ENCODE data around the gene RAB3IL1. TPM values are rescaled to one million over a fixed set of nuclear protein-coding genes. Genes with fewer than 3 reads are reported as not detected.
A peak's percentile ranks its signal among the peaks of the same experiment; 100 is the strongest.
"Not testable (repeated sequence)": the region's sequence is repeated elsewhere in the genome, so short reads cannot be mapped to it uniquely, and the experiment has no call there.

Gene RAB3IL1, protein sequence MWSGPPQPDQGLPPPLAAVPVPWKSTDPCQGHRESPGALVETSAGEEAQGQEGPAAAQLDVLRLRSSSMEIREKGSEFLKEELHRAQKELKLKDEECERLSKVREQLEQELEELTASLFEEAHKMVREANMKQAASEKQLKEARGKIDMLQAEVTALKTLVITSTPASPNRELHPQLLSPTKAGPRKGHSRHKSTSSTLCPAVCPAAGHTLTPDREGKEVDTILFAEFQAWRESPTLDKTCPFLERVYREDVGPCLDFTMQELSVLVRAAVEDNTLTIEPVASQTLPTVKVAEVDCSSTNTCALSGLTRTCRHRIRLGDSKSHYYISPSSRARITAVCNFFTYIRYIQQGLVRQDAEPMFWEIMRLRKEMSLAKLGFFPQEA
- 10 to 100 TPM; 12.0 to 18.9 (median 14.9) TPM for total RNA-seq
- polyA plus RNA-seq = 9.7 TPM
- long read RNA-seq, donor 1, transcript RAB3IL1-202 (10 exons, 2,284 nt) = major isoform, 13 of 30 reads
- long read RNA-seq, donor 1, partial matches to known transcripts = 7 of 30 reads
- long read RNA-seq, donor 1, other reads (novel, unspliced or antisense) = 9 of 30 reads
- long read RNA-seq, donor 2, transcript RAB3IL1-202 (10 exons, 2,284 nt) = major isoform, 17 of 27 reads
- long read RNA-seq, donor 2, partial matches to known transcripts = 1 of 27 reads
- long read RNA-seq, donor 2, other reads (novel, unspliced or antisense) = 9 of 27 reads
- long read RNA-seq, donor 3, partial matches to known transcripts = 2 of 3 reads
- long read RNA-seq, donor 3, other reads (novel, unspliced or antisense) = 0 of 3 reads
- long read RNA-seq, donor 4, transcript RAB3IL1-202 (10 exons, 2,284 nt) = major isoform, 12 of 20 reads
- long read RNA-seq, donor 4, partial matches to known transcripts = 3 of 20 reads
- long read RNA-seq, donor 4, other reads (novel, unspliced or antisense) = 5 of 20 reads

DNA sequence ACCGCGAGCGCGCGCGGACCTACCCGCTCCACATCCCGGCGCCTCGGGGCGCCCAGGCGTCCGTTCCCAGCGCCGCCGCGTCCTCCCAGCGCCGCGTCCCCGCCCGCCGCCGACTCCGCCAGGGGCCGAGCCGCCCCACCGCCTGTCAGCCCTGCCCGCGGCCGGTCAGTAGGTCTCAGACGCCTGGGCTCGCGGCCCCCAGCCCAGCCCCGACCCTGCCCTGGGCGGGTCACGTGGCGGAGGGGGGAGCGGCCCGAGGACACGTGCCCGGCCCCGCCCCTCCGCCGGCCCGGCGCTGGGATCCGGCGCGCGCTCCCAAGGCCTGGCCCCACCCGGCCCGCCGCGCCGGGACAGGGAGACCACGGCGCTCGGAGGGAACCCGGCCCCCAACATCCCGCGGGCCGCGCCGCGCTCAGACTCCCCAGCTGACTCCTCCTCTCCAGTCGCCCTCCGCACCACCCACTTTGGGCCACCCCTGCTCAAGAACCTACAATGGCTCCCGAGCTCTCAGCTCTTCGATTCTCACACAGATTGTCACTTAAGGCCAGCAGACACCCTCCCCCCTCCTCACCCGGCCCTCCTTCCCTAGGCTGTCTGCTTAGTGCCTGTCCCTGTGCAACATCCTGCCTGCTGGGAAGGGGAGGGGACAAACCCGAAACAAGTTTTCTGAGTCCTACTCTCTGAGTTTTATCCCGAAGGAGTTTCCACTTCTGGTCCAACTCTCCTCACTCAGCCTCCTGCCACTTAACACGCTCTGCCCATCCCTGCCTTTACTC is at the start of gene RAB3IL1:
TSS of gene RAB3IL1 (minus strand) at position 233 of the 776 bp plus-strand sequence. CDS start at position 34, 199 bp downstream.
- H3K9me3 ChIP-seq (ENCODE audit: control insufficient read depth, low read length) = no peaks in the 10 kb centered on the region
- no peaks in the 10 kb centered on the region for H3K27me3 ChIP-seq (ENCODE audit: control insufficient read depth, insufficient read depth)
- peak within 1 kb of the TSS; percentile 79 for H3K4me3 ChIP-seq (ENCODE audit: low read length)
- peak; percentile 88 to 89 for ATAC-seq
- H3K27ac ChIP-seq (ENCODE audit: low read length) = peak within 1 kb of the TSS; percentile 45
- intact Hi-C loops (cut with DNase I) = no loop called here
- peaks cover 9% of the 10 kb centered on the region for H3K4me1 ChIP-seq (ENCODE audit: control insufficient read depth, insufficient read depth, low read length)
- WGBS = 2% methylated on average over 74 of the region's 74 CpGs
- DNase-seq = peak; percentile 79 to 93 (median 91)

DNA sequence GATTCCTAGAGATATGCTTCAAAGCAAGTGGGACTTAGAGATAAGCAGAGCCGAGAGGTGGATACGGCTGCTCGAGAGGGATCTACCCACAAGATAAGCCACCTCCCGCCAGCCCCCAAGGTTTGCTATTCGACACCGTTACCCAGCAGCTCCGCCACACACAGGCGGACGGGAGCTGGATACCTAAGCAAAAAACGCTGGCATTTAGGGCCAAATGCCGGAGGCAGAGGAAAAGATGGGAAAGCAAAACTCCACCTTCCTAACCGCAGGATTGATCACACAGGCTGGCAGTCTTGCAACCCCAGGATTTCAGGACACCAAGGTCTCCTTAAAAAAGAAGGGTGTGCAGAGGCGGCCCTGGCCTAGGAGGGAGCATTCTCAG is 49.4 kb upstream of the RAB3IL1 start:
- no peaks in the 10 kb centered on the region for H3K9me3 ChIP-seq (ENCODE audit: control insufficient read depth, low read length)
- intact Hi-C loops (cut with DNase I) = no loop called here
- peak in 1 of 3 donors; percentile 72 for DNase-seq

DNA sequence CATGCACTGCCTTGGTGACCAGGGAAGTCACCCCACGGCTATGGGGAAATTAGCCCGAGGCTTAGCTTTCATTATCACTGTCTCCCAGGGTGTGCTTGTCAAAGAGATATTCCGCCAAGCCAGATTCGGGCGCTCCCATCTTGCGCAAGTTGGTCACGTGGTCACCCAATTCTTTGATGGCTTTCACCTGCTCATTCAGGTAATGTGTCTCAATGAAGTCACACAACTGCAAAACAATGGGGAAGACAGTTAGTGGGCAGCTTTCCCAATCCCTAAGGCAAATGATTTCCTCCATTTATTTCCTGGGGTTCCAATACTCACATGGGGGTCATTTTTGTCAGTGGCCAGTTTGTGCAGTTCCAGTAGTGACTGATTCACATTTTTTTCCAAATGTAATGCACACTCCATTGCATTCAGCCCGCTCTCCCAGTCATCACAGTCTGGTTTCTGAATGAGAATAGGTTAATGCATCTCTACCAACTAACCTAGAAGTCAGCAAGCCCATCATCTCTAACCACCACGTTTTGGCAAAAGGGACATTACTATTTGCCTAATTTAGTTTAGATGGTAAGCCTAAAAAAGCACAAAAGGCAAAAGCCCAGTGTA is 47.4 kb upstream of the RAB3IL1 start:
- DNase-seq = peak in 1 of 3 donors; percentile 44
- ATAC-seq; H3K27me3 ChIP-seq (ENCODE audit: control insufficient read depth, insufficient read depth); H3K27ac ChIP-seq (ENCODE audit: low read length); H3K9me3 ChIP-seq (ENCODE audit: control insufficient read depth, low read length); intact Hi-C loops (cut with DNase I): not testable (repeated sequence)
- H3K4me3 ChIP-seq (ENCODE audit: low read length) = peak overlapping the region; percentile 96
- WGBS = 61% methylated on average over 9 of the region's 9 CpGs
- H3K4me1 ChIP-seq (ENCODE audit: control insufficient read depth, insufficient read depth, low read length) = peaks cover 28% of the 10 kb centered on the region

More for the DNA sequence above, 49.4 kb upstream of the RAB3IL1 start:
- Histone ChIP-seq H3K27ac (ENCODE audit: low read length) (peak overlapping the region; percentile 95), H3K4me3 (ENCODE audit: low read length) (peak overlapping the region; percentile 96), H3K27me3 (ENCODE audit: control insufficient read depth, insufficient read depth) (no peaks in the 10 kb centered on the region), H3K4me1 (ENCODE audit: control insufficient read depth, insufficient read depth, low read length) (peaks cover 28% of the 10 kb centered on the region)
- under 1% methylated on average over 13 of the region's 13 CpGs for WGBS
- no peak for ATAC-seq

DNA sequence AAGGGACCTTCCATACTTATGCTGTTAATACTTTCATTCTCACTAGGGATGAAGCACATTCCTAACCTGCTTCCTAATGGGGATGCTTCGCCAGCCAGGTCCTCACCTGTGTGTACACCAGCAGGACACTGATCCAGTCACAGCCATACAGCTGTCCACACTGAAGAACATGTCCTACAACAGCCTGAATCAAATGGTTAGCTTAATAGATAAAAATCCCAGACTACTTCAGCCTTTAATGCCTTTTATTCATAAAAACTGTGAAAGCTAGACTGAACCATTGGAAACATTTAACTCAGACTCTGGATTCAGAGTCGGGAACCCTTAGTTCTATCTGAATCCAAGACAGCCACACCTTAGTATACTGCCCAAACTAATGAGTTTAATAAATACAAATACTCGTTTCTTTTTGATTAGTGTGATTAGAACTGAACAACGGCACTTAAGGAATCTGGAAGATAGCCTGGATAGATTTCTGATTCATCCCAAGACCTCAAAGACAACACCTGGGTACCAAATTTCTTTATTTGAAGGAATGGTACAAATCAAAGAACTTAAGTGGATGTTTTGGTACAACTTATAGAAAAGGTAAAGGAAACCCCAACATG is 46.8 kb upstream of the RAB3IL1 start:
- intact Hi-C loops (cut with DNase I) = no loop called here
- H3K4me1 ChIP-seq (ENCODE audit: control insufficient read depth, insufficient read depth, low read length) = peaks cover 28% of the 10 kb centered on the region

DNA sequence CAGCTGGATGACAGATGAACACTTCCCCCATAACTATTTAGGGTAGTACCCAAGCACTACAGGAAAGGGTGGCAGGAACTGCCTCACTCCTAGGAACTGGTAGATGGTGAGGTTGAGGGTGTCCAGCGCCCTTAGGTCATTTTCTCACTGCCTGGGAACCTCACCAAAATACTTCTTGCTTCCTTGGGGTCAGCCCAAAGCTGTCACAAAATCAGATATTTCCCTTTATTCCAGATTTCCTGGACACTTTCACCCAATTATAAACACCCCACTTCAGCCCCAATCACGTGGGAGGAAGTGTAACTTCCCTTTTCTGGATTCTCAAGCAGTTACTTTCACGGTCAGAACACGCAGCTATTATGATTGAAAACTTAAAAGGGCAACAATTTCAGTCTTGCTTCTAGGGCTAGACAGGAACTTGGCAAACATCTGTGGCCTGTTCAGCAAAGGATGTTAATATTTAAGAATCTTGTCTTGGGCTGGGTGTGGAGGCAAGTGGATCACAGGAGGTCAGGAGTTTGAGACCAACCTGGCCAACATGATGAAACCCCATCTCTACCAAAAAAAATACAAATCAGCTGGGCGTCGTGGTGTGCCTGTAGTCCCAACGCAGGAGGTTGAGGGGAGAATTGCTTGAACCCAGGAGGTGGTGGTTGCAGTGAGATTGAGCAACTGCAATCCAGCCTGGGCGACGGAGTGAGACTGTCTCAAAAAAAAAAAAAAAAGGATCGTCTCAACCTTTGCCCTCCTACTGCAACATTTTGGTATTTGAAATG is 46.1 kb upstream of the RAB3IL1 start:
- H3K27me3 ChIP-seq (ENCODE audit: control insufficient read depth, insufficient read depth) = no peaks in the 10 kb centered on the region
- no peak overlapping the region for H3K4me3 ChIP-seq (ENCODE audit: low read length)
- peak in 1 of 2 donors; percentile 8 for ATAC-seq
- peak overlapping the region; percentile 77 for H3K27ac ChIP-seq (ENCODE audit: low read length)
- peaks cover 28% of the 10 kb centered on the region for H3K4me1 ChIP-seq (ENCODE audit: control insufficient read depth, insufficient read depth, low read length)
- DNase-seq = peak in 1 of 3 donors; percentile 46
- intact Hi-C loops (cut with DNase I) = no loop called here
- H3K9me3 ChIP-seq (ENCODE audit: control insufficient read depth, low read length) = no peaks in the 10 kb centered on the region
- 42% methylated on average over 10 of the region's 10 CpGs for WGBS

More for the DNA sequence above, 46.8 kb upstream of the RAB3IL1 start:
- WGBS = 70% methylated on average over 4 of the region's 4 CpGs
- Histone ChIP-seq H3K27ac (ENCODE audit: low read length) (peak overlapping the region; percentile 77), H3K9me3 (ENCODE audit: control insufficient read depth, low read length) (no peaks in the 10 kb centered on the region), H3K27me3 (ENCODE audit: control insufficient read depth, insufficient read depth) (no peaks in the 10 kb centered on the region), H3K4me3 (ENCODE audit: low read length) (no peak overlapping the region)
- DNase-seq (no peak), ATAC-seq (no peak)

DNA sequence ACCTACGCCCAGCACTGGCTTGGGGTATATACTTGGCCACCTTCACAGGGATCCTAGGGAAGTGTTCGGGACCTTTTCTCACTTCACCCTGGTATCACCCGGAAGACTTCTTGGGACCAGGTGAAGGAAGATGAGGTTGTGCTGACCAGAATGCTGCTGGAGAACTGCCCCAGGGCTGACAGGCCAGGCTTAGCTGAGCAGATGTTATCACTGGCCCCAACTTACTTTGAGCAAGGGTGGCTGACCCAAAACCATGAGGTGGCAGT is 45.6 kb upstream of the RAB3IL1 start:
- H3K9me3 ChIP-seq (ENCODE audit: control insufficient read depth, low read length) = no peaks in the 10 kb centered on the region
- H3K4me3 ChIP-seq (ENCODE audit: low read length) = no peak overlapping the region
- ATAC-seq (no peak), DNase-seq (no peak)
- peaks cover 28% of the 10 kb centered on the region for H3K4me1 ChIP-seq (ENCODE audit: control insufficient read depth, insufficient read depth, low read length)
- 92% methylated on average over 3 of the region's 3 CpGs for WGBS
- H3K27ac ChIP-seq (ENCODE audit: low read length) = peak overlapping the region; percentile 77
- intact Hi-C loops (cut with DNase I) = no loop called here
- H3K27me3 ChIP-seq (ENCODE audit: control insufficient read depth, insufficient read depth) = no peaks in the 10 kb centered on the region

DNA sequence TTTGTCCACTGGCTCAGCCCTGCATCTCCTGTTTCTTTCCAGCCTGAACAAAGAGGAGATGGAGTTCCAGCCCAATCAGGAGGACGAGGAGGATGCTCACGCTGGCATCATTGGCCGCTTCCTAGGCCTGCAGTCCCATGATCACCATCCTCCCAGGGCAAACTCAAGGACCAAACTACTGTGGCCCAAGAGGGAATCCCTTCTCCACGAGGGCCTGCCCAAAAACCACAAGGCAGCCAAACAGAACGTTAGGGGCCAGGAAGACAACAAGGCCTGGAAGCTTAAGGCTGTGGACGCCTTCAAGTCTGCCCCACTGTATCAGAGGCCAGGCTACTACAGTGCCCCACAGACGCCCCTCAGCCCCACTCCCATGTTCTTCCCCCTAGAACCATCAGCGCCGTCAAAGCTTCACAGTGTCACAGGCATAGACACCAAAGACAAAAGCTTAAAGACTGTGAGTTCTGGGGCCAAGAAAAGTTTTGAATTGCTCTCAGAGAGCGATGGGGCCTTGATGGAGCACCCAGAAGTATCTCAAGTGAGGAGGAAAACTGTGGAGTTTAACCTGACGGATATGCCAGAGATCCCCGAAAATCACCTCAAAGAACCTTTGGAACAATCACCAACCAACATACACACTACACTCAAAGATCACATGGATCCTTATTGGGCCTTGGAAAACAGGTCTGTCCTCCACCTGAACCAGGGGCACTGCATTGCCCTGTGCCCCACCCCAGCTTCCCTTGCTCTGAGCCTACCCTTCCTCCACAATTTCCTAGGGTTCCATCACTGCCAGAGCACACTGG is 45.0 kb upstream of the RAB3IL1 start:
- Histone ChIP-seq H3K4me1 (ENCODE audit: control insufficient read depth, insufficient read depth, low read length) (peaks cover 28% of the 10 kb centered on the region), H3K27ac (ENCODE audit: low read length) (peak overlapping the region; percentile 77), H3K4me3 (ENCODE audit: low read length) (no peak overlapping the region), H3K27me3 (ENCODE audit: control insufficient read depth, insufficient read depth) (no peaks in the 10 kb centered on the region), H3K9me3 (ENCODE audit: control insufficient read depth, low read length) (no peaks in the 10 kb centered on the region)
- ATAC-seq (peak in 1 of 2 donors; percentile 0), DNase-seq (no peak)
- WGBS = 86% methylated on average over 12 of the region's 12 CpGs
- intact Hi-C loops (cut with DNase I) = no loop called here

DNA sequence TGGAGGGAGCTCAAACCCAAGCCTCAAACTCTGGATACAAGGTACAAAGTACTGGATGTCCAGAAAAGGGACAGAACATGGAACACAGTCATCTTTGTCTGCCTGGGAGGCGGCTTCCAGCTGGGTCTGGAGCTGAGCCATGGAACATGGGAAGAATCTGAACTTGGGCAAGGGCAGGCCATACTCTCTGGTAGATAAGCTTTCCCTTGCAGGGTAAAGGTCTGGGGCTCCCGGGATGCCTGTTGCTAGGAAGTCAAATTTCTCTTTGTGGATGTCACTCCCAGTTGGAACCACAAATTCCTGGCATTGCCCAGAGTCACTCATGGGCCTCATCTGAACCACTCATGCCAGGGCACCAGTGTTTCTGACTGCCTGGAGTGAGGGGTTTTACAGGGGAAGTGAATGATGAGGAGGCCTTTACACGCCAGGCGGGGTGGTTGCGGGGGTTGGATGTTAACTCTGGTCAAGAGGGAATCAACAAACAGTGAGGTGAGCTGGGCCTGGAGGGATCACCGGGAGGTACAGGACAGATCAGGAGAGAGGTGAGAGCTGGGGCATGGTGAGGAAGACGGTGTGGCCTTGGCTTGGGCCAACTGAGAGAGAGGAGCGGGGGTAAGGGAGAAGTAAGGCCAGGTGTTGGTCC is 44.3 kb upstream of the RAB3IL1 start:
- 80% methylated on average over 8 of the region's 8 CpGs for WGBS
- H3K27ac ChIP-seq (ENCODE audit: low read length) = peak overlapping the region; percentile 77
- intact Hi-C loops (cut with DNase I) = no loop called here
- ATAC-seq = peak; percentile 72 to 78
- no peak overlapping the region for H3K4me3 ChIP-seq (ENCODE audit: low read length)
- DNase-seq = peak; percentile 85 to 90 (median 86)
- peaks cover 28% of the 10 kb centered on the region for H3K4me1 ChIP-seq (ENCODE audit: control insufficient read depth, insufficient read depth, low read length)
- no peaks in the 10 kb centered on the region for H3K9me3 ChIP-seq (ENCODE audit: control insufficient read depth, low read length)
- H3K27me3 ChIP-seq (ENCODE audit: control insufficient read depth, insufficient read depth) = no peaks in the 10 kb centered on the region

DNA sequence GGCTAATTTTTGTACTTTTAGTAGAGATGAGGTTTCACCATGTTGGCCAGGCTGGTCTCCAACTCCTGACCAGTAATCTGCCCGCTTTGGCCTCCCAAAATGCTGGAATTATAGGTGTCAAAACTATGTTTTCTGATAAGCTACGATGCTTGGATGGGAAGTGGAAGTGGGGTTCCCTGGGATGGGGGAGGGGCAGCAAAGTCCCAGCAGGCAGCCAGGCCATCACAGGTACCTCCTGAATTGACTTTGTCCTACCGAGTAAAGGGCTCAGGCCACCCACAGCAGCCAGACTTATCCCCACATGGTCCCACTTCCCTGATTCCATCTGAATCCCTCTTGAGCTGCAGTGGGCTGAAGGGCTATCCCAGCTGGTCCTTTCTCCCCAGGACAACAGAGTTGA is 43.2 kb upstream of the RAB3IL1 start:
- no peak overlapping the region for H3K4me3 ChIP-seq (ENCODE audit: low read length)
- DNase-seq (no peak), ATAC-seq (no peak)
- no peaks in the 10 kb centered on the region for H3K27me3 ChIP-seq (ENCODE audit: control insufficient read depth, insufficient read depth)
- peak overlapping the region; percentile 57 for H3K27ac ChIP-seq (ENCODE audit: low read length)
- WGBS = 76% methylated on average over 3 of the region's 3 CpGs
- intact Hi-C loops (cut with DNase I) = no loop called here
- no peaks in the 10 kb centered on the region for H3K9me3 ChIP-seq (ENCODE audit: control insufficient read depth, low read length)
- peaks cover 28% of the 10 kb centered on the region for H3K4me1 ChIP-seq (ENCODE audit: control insufficient read depth, insufficient read depth, low read length)
